Measurements from ENCODE around the gene PDE3A. TPM values are rescaled to one million over a fixed set of nuclear protein-coding genes. Genes with fewer than 3 reads are reported as not detected.

Gene PDE3A
- total and polyA plus RNA-seq, 3 donors from 2014 or later: 1.6 to 4.8 (median 2.7) TPM

GRCh38 chr12:20410734-20411133 lies 42.4 kb downstream of the PDE3A start:
- no peaks in the 10 kb centered on the region for H3K36me3 ChIP-seq (ENCODE audit: low read depth, missing control alignments)
- H3K4me3 ChIP-seq: no peak overlapping the region
- H3K9me3 ChIP-seq: no peaks in the 10 kb centered on the region
- no peaks in the 10 kb centered on the region for H3K4me1 ChIP-seq
- no peak for DNase-seq
- 67 to 76% methylated on average over 1 of the region's 1 CpG for WGBS, 2 donors
- H3K27me3 ChIP-seq: no peaks in the 10 kb centered on the region
- intact Hi-C loops (cut with DNase I; ENCODE audit: low total_unique reads): no loop called here
- no peak overlapping the region for H3K27ac ChIP-seq
- TF ChIP-seq CTCF (IDR thresholded peaks at IDR 0.05) (no peak), POLR2A (IDR thresholded peaks at IDR 0.05) (no peak)

- TF ChIP-seq POLR2A (IDR thresholded peaks at IDR 0.05): no peak
- WGBS, 2 donors: 65 to 83% methylated on average over 3 of the region's 3 CpGs
Observed at GRCh38 chr12:20411345-20411744, 43.0 kb downstream of the PDE3A start.

GRCh38 chr12:20415028-20415427 lies 46.7 kb downstream of the PDE3A start:
- no peak for DNase-seq
- H3K27me3 ChIP-seq: no peaks in the 10 kb centered on the region
- no peak for TF ChIP-seq POLR2A (IDR thresholded peaks at IDR 0.05)
- H3K4me1 ChIP-seq: no peaks in the 10 kb centered on the region
- intact Hi-C loops (cut with DNase I; ENCODE audit: low total_unique reads): no loop called here
- H3K36me3 ChIP-seq (ENCODE audit: low read depth, missing control alignments): no peaks in the 10 kb centered on the region
- H3K4me3 ChIP-seq: no peak overlapping the region
- H3K27ac ChIP-seq: no peak overlapping the region
- WGBS, 2 donors: 33 to 46% methylated on average over 4 of the region's 4 CpGs
- H3K9me3 ChIP-seq: no peaks in the 10 kb centered on the region

More at GRCh38 chr12:20411345-20411744, 43.0 kb downstream of the PDE3A start:
- Histone ChIP-seq H3K9me3 (no peaks in the 10 kb centered on the region), H3K27ac (no peak overlapping the region), H3K4me1 (no peaks in the 10 kb centered on the region), H3K4me3 (no peak overlapping the region), H3K27me3 (no peaks in the 10 kb centered on the region), H3K36me3 (ENCODE audit: low read depth, missing control alignments) (no peaks in the 10 kb centered on the region)
- intact Hi-C loops (cut with DNase I; ENCODE audit: low total_unique reads): no loop called here
- no peak for DNase-seq

GRCh38 chr12:20415641-20416040 lies 47.3 kb downstream of the PDE3A start:
- H3K4me1 ChIP-seq: no peaks in the 10 kb centered on the region
- no peak overlapping the region for H3K27ac ChIP-seq
- DNase-seq: no peak
- H3K4me3 ChIP-seq: no peak overlapping the region
- H3K36me3 ChIP-seq (ENCODE audit: low read depth, missing control alignments): no peaks in the 10 kb centered on the region
- no peaks in the 10 kb centered on the region for H3K27me3 ChIP-seq
- TF ChIP-seq POLR2A (IDR thresholded peaks at IDR 0.05) (no peak), CTCF (IDR thresholded peaks at IDR 0.05) (no peak)
- WGBS, 2 donors: 70 to 91% methylated on average over 6 of the region's 6 CpGs
- no peaks in the 10 kb centered on the region for H3K9me3 ChIP-seq
- intact Hi-C loops (cut with DNase I; ENCODE audit: low total_unique reads): no loop called here

GRCh38 chr12:20420557-20420956 lies 52.2 kb downstream of the PDE3A start:
- Histone ChIP-seq H3K4me3 (no peak overlapping the region), H3K36me3 (ENCODE audit: low read depth, missing control alignments) (no peaks in the 10 kb centered on the region), H3K27ac (no peak overlapping the region), H3K27me3 (no peaks in the 10 kb centered on the region), H3K9me3 (no peaks in the 10 kb centered on the region), H3K4me1 (no peaks in the 10 kb centered on the region)
- 85 to 90% methylated on average over 6 of the region's 6 CpGs for WGBS, 2 donors
- intact Hi-C loops (cut with DNase I; ENCODE audit: low total_unique reads): no loop called here
- TF ChIP-seq CTCF (IDR thresholded peaks at IDR 0.05) (no peak), POLR2A (IDR thresholded peaks at IDR 0.05) (no peak)
- DNase-seq: no peak

GRCh38 chr12:20421421-20421820 lies 53.1 kb downstream of the PDE3A start:
- Histone ChIP-seq H3K36me3 (ENCODE audit: low read depth, missing control alignments) (no peaks in the 10 kb centered on the region), H3K4me1 (no peaks in the 10 kb centered on the region), H3K4me3 (no peak overlapping the region), H3K27me3 (no peaks in the 10 kb centered on the region), H3K27ac (no peak overlapping the region), H3K9me3 (no peaks in the 10 kb centered on the region)
- 80 to 82% methylated on average over 2 of the region's 2 CpGs for WGBS, 2 donors
- intact Hi-C loops (cut with DNase I; ENCODE audit: low total_unique reads): no loop called here
- TF ChIP-seq POLR2A (IDR thresholded peaks at IDR 0.05): no peak
- no peak for TF ChIP-seq CTCF (IDR thresholded peaks at IDR 0.05)
- DNase-seq: no peak
